Measurements from ENCODE around the gene NTM.
A peak's percentile ranks its signal among the peaks of the same experiment; 100 is the strongest.

NTM gene

DNA sequence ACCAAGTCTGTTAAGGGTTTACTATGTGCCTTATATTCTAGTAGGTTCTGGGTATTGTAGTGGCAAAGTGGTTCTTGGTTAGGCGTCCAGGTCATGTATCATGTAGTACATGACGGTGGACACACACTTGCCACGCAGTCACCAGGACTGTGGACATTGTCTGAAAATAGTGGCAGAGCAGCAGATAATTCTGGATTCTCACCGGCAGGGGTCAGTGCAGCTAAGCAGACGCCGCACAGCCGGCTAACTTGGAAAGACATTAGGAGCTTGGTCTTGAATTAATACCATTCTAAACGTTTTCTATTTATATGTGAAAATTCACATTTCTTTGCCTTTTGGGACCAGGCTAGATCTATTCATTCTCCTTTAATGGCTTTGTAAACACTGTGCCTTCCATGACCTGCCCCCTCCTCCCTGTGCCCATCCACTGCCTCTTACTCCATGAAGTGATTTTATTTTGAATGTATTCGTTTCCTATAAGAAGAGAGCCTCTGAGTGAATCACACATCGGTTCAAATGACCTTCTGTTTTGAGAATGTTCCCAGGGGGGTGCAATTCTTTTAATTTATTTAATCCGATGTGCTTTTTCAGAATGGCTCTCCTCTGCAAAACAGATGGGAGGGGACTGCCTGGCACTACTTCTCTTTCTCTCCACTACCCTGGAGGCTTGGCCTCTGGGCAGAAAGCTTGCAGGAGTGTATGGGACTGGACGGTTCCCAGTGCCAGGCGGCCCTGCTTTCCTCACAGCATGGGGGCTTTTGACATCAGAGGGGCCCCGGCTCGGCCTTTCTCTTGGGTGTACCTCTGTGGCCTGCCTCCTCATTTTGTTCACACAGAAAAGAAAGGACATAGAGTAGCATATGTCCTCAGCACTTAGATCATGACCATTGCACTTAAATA, 378.0 kb downstream of the NTM start:
- peak; percentile 75 for DNase-seq

GRCh38 chr11:131749101-131749500, 378.7 kb downstream of the NTM start:
- DNase-seq = peak; percentile 94

GRCh38 chr11:131750152-131750551, 379.7 kb downstream of the NTM start:
- DNase-seq = no peak

DNA sequence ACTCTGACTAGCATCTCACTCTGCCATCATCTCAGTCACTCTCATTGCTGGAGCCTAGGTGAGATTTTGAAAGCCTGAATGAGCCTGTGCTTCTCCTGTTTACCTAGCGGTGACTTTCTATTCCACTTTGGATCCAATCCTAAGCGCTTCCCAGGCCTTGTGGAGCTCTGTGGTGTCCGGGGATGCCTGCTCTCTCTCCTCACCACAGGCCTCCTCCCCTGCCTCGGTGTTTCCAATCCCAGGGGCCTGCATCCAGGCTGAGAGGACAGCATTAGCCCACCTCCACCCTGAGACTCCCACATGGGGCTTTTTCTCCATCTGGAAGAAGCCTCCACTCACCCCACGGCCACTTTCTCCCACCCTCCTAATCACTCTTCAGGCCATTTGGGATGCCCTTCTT, 380.3 kb downstream of the NTM start:
- no peak for DNase-seq

DNA sequence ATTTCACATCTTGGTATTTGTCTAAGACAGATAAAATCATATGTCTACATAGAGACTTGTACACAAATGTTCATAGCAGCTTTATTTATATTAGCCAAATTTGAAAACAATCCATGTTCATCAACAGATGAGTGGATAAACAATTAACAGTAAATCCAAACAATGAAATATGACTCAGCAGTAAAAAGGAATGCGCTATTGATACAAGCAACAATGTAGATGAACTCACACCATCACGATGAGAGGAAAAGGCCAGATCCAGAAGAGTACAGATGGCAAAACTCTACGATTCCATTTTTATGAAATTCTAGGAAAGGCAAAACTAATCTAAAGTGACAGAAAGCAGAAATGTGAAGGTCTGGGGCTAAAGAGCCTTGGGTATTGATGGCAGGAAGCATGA, 384.3 kb downstream of the NTM start:
- no peak for DNase-seq

DNA sequence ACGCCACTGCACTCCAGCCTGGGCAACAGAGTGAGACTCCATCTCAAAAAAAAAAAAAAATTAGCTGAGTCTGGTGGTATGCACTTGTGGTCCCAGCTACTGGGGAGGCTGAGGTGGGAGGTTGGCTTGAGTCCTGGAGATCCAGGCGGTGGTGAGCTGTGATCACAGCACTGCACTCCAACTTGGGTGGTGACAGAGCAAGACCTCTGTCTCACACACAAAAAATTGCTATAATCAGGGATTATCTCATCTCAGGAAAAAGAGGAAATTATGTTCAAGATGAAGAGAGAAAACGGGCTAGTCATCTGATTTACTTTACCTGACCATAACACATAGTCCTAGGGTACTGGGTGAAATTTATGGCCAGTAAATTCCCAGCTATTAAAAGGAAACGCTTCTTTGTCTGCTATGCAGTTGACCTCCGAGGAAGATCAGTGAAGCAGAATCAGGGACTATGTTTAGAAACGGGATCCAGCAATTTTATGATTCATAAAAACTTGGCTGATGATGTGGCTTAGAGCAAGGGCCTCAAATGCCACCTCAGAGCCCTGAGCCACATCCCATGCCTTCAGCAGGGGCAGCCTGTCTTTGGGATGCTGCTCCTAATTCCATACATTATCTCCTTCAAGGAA, 386.2 kb downstream of the NTM start:
- DNase-seq = peak; percentile 74

GRCh38 chr11:131758726-131759125, 388.3 kb downstream of the NTM start:
- DNase-seq = no peak

DNA sequence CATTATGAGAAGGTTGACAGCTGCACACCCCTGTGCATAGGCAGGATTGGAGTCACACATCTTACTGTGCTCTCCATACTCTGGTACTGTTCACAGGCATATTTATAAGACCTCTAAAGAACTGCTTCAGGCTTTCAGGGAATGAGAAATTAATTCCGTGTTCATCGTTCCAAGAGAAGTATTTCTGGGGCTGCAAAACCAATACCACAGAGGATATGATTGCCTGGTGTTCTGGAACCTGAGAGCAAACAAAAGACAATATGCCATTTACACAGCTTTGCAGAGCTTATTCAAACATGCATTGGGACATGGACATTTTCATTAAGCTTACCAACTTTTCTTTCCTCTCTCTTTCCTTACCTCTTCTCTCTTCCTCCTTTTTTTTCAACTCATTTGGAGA, 388.7 kb downstream of the NTM start:
- DNase-seq = no peak

- peak; percentile 86 for DNase-seq
Measured at GRCh38 chr11:131760091-131761061, 390.0 kb downstream of the NTM start.

DNA sequence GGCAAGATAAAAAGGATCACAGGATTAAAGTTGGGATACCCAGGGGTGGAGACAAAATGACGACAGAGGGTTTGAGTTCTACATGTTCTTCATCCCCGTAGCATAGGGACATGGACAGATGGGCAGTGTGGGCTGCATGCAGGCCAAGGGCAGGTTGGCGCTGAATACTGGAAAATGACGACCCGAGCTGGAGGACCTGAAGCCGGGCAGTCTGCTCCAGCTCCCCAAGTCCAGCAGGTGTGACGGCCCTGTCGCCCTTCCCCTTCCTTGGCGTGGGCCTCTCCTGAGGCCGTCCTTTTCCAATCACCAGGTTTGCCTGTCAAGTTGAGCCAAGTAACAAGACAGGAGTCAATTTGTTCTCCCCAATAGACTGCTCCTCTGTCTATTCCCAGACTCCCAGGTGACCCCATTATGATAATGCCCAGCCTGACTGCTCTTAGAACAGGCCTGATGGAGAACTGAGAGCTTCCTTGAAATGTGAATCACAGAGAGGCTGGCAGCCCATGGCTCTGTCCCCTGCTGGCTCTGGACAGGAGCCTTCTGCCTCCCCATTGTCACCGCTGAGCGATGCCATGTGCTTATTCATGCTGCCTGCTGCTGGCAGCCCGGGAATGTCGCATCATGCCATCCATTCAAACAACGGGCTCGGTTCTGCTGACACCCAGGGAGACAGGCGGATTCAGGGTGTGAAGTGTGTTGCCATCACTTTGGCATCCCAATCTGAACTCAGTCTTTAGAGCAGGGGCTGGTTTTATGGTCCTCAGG, 392.1 kb downstream of the NTM start:
- no peak for DNase-seq

- peak; percentile 66 for DNase-seq
Measured at GRCh38 chr11:131763193-131763890, 392.9 kb downstream of the NTM start.

DNA sequence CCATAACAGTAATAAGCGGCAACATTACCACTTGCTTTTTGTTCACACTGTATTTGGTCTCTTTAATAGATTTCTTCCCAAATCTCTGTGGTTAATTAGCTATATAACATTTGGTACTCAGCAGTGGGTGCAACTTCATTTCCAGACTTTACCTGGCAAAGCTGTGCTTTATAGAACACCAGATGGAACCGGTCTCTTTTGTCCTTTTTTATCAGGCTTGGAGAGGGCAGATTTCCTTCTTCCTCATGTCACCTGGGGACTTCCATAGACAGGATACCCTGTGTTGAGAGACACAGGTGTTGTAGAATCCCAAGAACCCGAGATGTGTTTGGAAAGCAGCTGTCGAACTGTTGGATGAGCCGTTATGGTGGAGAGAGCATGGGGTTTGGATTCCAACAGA, 393.7 kb downstream of the NTM start:
- DNase-seq = no peak

DNA sequence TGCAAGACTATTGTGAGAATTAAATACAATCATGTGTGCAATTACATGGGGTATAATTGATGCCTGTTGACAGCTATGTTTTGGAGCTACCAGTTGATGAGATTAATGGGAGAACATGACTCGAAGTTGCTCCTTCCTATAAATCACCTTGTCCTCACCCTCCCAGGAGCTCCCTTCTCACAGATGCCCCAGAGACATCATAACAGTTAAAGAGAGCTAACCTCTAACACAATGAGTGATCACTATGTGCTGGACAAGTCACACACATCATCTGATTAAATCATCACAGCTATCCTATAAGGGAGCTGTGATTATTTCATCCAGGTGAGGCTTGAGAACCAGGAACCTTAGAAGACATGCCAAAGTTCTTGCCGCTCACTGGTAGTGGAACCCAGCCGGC, 394.2 kb downstream of the NTM start:
- DNase-seq = no peak

DNA sequence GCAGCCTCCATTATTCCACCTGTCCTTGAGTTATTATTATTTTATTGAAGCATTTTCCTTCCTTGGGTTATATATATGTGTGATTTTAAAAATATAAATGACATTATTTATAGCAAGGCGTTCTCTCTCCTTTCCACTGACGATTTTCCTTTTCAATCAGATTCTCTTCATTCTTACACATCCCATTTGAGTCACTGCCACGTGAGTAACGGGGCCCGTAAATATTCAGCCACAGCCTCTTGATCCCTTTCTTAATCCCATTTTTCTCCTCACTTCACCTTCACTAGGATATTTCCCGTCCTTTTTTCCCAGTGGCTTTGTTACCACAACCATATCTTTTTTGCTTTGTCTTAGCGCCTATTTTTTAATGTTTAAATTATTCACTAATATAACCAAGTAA, 396.2 kb downstream of the NTM start:
- DNase-seq = no peak

DNA sequence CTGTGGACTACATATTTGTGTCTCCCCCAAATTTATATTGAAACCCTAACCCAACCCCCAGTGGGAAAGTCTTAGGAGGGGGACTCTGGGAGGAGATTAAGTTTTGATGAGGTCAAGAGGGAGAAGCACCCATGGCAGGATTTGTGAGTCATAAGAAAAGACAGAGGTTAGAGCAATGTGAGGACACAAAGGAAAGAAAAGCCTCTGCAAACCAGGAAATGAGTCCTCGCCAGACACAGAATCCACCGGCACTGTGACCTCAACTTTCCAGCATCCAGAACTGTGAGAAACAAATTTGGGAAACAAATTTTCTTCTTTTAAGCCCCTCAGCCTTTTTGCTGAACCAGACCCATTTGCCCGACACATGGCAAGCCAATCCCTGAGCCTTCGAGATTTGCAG, 397.0 kb downstream of the NTM start:
- peak; percentile 45 for DNase-seq

GRCh38 chr11:131770801-131771200, 400.4 kb downstream of the NTM start:
- DNase-seq = peak; percentile 48

- no peak for DNase-seq
Measured at GRCh38 chr11:131771471-131771870, 401.1 kb downstream of the NTM start.

DNA sequence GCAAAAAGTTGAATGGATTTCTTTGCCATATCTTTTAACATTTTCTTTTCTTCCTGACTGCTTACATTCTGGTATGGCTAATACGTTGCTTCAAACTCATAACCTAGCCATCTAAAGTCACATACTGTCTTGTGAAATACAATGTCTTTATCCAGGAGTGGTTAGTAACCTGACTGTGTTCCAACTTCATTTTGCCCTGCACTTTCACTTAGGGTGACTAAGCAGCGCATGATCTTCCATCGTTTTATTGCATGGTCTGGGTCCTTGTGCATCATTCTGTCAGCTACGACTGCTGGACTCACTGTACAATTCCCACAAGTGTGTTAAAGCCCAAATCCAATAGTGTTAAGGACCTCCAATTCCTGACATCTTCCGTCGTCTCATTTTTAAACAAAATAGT, 403.2 kb downstream of the NTM start:
- no peak for DNase-seq

- DNase-seq = no peak
Measured at GRCh38 chr11:131776211-131776610, 405.8 kb downstream of the NTM start.

DNA sequence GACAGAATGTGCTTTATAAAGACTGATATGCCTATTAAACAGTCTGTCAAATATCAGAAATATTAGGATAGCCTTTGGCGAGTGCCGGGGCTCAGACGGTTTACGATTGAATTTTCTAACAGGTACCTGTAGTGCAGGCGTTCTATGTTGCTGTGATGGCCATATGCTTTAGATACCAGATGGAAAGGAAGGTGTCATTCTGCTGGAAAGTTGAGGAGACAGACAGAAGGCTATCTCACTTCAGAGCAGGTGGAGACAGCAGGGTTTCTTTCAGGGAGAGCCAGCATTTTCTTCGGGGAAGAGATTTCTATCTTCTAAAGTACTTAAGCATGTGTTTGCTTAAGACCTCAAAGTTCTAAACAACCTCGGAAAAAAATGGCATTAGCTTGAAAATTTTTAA, 415.4 kb downstream of the NTM start:
- no peak for DNase-seq

DNA sequence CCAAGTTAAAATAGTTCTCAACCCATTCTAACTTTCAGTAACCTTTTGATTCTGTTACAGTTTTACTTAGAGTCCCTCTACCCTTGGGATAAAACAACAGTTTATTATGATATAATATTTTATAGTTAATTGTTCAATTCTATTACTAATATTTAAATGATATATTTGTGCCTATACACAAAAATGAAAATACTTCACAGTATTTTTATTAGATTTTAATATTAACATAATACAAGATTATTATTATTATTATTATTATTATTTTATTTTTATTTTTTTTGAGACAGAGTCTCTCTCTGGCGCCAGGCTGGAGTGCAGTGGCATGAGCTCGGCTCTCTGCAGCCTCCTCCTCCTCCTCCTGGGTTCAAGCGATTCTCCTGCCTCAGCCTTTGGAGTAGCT, 416.7 kb downstream of the NTM start:
- no peak for DNase-seq

GRCh38 chr11:131790586-131790985, 420.2 kb downstream of the NTM start:
- DNase-seq = no peak
